OCI-M1 (cell line): ENCODE data around the gene CCND1.

Experiments
- DNase-seq: peaks from one replicate; lab custom pipeline; 2025; lab: John Stamatoyannopoulos, UW

The CCND1 gene

GRCh38 chr11:69641681-69642548 lies 959 bp downstream of the CCND1 start:
- DNase-seq, result peak; percentile 80

GRCh38 chr11:69642549-69642912 lies 1.6 kb downstream of the CCND1 start:
- DNase-seq, result peak; percentile 88

- DNase-seq, result peak; percentile 98
Measured at GRCh38 chr11:69642913-69643632, 2.1 kb downstream of the CCND1 start.

- no peak for DNase-seq
Measured at GRCh38 chr11:69643646-69644045, 2.7 kb downstream of the CCND1 start.

- no peak for DNase-seq
Measured at GRCh38 chr11:69644071-69644961, 3.4 kb downstream of the CCND1 start.

GRCh38 chr11:69644962-69645675 lies 4.2 kb downstream of the CCND1 start:
- DNase-seq, result no peak

GRCh38 chr11:69645801-69646492 lies 5.0 kb downstream of the CCND1 start:
- no peak for DNase-seq

- no peak for DNase-seq
Measured at GRCh38 chr11:69646493-69647389, 5.8 kb downstream of the CCND1 start.

GRCh38 chr11:69647390-69647748 lies 6.4 kb downstream of the CCND1 start:
- DNase-seq, result no peak

- no peak for DNase-seq
Measured at GRCh38 chr11:69647761-69648497, 7.0 kb downstream of the CCND1 start.

- DNase-seq, result no peak
Measured at GRCh38 chr11:69648679-69649575, 8.0 kb downstream of the CCND1 start.

- no peak for DNase-seq
Measured at GRCh38 chr11:69649576-69649900, 8.6 kb downstream of the CCND1 start.

- no peak for DNase-seq
Measured at GRCh38 chr11:69650081-69650831, 9.3 kb downstream of the CCND1 start.

- no peak for DNase-seq
Measured at GRCh38 chr11:69650832-69651344, 9.9 kb downstream of the CCND1 start.

- DNase-seq, result no peak
Measured at GRCh38 chr11:69651834-69652620, 11.1 kb downstream of the CCND1 start.

- no peak for DNase-seq
Measured at GRCh38 chr11:69652999-69653398, 12.0 kb downstream of the CCND1 start.
